ACHN (cell line): ENCODE measurements around the gene TNP2.
A peak's percentile ranks its signal among the peaks of the same experiment; 100 is the strongest.

Experiments used
- DNase-seq: peaks from one replicate; pipeline ENCODE4 v3.0.0-alpha.2; 2015
- in situ Hi-C: cut with HindIII; loops from 2 replicates; pipeline ENCODE4 v1.10.0; 2017; ENCODE audit warnings: low sequenced_read_pairs, low pct_ligation_motif_present, low pct_unique_long_range_greater_than_20kb

Gene TNP2

DNA sequence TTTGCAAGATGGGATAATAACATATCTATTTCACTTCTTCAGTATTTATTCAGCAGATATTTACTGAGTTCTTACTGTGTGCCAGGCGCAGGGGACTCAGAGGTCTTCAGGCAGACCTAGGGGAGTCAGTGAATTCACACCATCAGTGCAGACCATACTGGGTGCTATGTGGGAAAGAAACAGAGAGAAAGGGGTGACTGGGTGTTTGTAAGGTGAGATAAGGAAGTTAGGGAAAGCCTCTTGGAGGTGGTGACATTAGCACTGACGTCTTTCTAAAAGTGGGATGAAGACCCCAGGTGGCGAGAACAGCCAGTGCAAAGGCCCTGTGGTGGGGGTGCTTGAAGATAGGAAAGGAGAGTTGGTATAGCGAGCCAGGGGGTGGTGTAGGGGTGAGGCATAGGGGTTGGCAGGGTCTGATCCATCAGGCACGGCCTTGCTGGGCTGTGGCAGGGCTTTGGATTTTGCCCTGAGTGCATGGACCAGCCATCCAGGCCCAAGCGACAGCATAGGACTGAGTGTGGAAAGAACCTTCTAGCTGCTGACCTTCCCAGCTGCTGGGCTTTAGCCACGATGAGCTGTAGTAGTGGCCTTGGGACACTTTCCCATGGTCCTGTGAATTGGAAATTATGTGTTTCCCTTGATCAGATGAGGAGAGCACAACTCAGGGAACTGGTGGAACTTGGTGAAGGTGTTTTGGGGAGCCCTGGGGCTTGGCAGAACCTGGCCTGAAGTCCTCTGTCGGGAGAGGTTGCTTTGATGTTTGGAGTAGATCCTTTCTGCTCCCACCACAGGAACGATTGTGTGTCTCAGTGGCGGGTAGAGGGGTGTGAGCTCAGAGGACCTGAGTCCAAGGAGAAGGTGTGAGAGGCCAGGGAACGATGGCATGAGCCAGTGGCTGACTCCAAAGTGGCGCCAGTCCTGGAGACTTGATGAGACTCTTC, 9.2 kb downstream of the TNP2 start:
- no peak for DNase-seq
- in situ Hi-C loops: no loop called here

GRCh38 chr16:11258553-11259492, 10.3 kb downstream of the TNP2 start:
- in situ Hi-C loops: no loop called here
- no peak for DNase-seq

DNA sequence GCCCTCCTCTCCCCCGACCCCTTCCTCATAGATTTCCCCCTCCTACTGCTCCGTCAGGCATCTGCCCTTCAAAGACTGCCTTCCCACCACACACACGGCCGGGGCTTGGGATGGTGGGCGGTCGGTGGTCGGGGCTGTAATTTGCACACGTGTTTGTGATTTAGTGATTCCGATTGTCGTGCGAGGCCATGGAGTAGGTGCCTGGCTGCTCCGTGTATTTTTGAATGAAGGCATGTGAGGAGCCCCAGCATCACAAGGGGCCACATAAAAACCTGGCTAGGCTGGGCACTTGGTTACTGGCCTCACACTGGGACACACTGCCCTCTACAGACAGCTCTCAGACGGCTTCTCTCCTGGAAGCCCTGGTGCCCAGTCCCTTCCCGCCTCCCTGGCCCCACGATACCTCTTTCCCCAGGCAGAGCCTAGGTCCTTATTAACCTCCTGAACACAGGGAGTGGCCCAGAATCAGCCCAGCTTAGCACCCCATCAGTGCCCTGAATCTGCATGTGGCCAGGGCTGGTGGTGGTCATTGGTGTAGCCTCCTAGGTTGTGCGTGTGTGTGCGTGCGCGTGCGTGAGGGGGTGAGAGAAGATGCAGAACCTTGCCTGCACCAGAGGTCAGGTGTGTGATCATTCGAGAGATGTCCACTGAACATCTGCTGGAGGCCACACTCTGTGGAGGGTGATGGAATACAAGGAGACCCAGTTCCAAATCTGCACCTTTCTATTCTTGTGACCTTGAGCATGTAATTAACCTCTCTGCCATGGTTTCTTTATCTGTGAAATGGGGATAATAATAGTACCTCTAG, 11.8 kb downstream of the TNP2 start:
- DNase-seq: peak; percentile 87
- in situ Hi-C loops: no loop called here

DNA sequence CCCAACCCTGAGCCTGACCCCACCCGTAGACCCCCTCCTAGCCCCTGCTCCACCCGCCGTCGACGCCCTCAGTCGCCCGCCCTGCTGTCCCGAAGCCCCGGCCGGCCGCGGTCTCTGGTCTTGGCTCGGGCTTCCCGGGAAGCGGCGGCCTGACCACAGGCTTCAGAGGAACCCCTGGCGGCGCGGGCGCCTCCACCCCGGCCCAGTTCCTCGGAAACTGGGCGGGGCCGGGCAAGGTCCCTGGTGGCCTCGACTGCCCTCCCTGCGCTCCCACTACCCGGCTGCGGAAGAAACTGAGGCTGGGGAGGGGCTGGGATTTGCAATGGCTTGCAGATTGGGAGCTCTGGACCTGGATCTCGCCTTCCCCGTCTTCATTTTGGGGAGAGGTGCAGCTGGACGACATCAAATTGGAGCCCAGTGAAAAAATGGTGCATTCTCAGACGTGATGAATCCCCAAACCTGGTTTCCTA, 12.4 kb downstream of the TNP2 start:
- peak; percentile 71 for DNase-seq
- in situ Hi-C loops: no loop called here

GRCh38 chr16:11255737-11256660, 13.1 kb downstream of the TNP2 start, which contains the start of gene SOCS1:
TSS of gene SOCS1 (minus strand) at chr16:11256204. CDS start at chr16:11255478, 726 bp downstream.
- in situ Hi-C loops: no loop called here
- DNase-seq: peak; percentile 87

GRCh38 chr16:11254913-11255736, 14.0 kb downstream of the TNP2 start:
- DNase-seq: peak; percentile 74
- in situ Hi-C loops: no loop called here

- in situ Hi-C loops: no loop called here
- DNase-seq: no peak
Measured at GRCh38 chr16:11253995-11254912, 14.9 kb downstream of the TNP2 start.

- in situ Hi-C loops: no loop called here
- DNase-seq: no peak
Measured at GRCh38 chr16:11253009-11253994, 15.8 kb downstream of the TNP2 start.

GRCh38 chr16:11252482-11252931, 16.6 kb downstream of the TNP2 start:
- DNase-seq: no peak
- in situ Hi-C loops: no loop called here

GRCh38 chr16:11251525-11252481, 17.3 kb downstream of the TNP2 start:
- DNase-seq: no peak
- in situ Hi-C loops: no loop called here

GRCh38 chr16:11250786-11251524, 18.2 kb downstream of the TNP2 start:
- in situ Hi-C loops: no loop called here
- DNase-seq: no peak

DNA sequence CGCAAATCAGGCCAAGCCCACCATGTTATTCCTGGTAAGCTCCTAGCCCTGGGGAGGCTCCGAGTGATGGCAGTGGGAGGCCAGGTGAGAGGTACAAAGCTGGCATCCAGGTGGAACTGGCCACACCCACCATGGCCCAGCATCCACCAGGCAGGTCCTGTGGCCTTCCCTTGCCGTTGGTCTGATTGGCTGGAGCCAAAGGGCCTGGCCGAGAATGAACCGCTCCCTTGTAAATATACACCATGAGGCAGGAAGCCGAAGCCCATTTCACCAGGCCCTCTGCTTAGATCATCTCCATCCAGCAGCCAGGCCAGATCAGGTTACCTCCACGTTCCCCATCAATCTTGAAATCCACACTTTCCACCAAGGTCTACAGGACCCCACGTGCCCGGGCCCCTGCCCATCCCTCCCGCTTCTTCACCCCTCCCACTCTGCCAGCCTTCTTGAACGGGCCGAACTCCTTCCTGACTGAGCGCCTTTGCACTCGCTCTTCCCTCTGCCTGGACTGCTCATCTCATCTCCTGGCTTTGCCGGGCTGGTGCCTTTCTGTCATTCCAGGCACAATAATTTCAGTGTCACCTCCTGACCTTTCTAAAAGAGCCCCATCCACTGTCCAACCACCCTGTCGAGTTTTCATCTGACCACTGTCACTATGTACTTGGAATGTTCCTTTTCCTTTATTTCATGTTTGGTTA, 18.9 kb downstream of the TNP2 start:
- DNase-seq: no peak
- in situ Hi-C loops: no loop called here
